Heart right ventricle (tissue), 16 donors: Measurements from ENCODE around the gene KRT1. TPM values are rescaled to one million over a fixed set of nuclear protein-coding genes. Genes with fewer than 3 reads are reported as not detected.

Source experiments
- ATAC-seq, 8 donors: fragments of 200-7000 bp; cut with Tn5 transposase; one replicate each; pipeline ENCODE4 v1.9.1; 2020; ENCODE audit warnings: mild to moderate bottlenecking in 8 of 8, moderate library complexity in 8 of 8, moderate number of reproducible peaks in 1 of 8
- DNase-seq, 2 donors: peaks; one replicate each; pipeline ENCODE4 v3.0.0-alpha.2; 2020
- H3K27ac ChIP-seq, 10 donors: fragments of 200-600 bp; sonication (generic) in 2 of 10; one replicate each; pipeline versions ENCODE4 v1.5.0 to v1.8.0; 2020 to 2022; ENCODE audit warnings: mild to moderate bottlenecking in 3 of 10
- H3K27me3 ChIP-seq, 7 donors: fragments of 200-600 bp; one replicate each; pipeline ENCODE4 v1.8.0; 2021 to 2022; ENCODE audit warnings: mild to moderate bottlenecking in 2 of 7
- H3K36me3 ChIP-seq, 9 donors: fragments of 200-600 bp; sonication (generic) in 1 of 9; one replicate each; pipeline versions ENCODE4 v1.5.0 to v1.8.0; 2020 to 2022; ENCODE audit warnings: mild to moderate bottlenecking in 2 of 9
- H3K4me1 ChIP-seq, 9 donors: fragments of 200-600 bp; sonication (generic) in 1 of 9; one replicate each; pipeline versions ENCODE4 v1.5.0 to v1.8.0; 2020 to 2022; ENCODE audit warnings: mild to moderate bottlenecking in 4 of 9
- H3K4me3 ChIP-seq, 10 donors: fragments of 200-600 bp; sonication (generic) in 2 of 10; one replicate each; pipeline versions ENCODE4 v1.5.0 to v1.8.0; 2020 to 2022; ENCODE audit warnings: mild to moderate bottlenecking in 7 of 10, moderate library complexity in 2 of 10
- H3K9me3 ChIP-seq, 11 donors: fragments of 200-600 bp in 10 of 11; sonication (generic) in 2 of 11; one replicate each; pipeline versions ENCODE4 v1.5.0 to v1.8.0; 2013 to 2022; ENCODE audit warnings: mild to moderate bottlenecking in 2 of 11, control low read depth in 1 of 11, moderate library complexity in 1 of 11
- CTCF ChIP-seq, 9 donors: fragments of 200-600 bp; sonication (generic) in 2 of 9; IDR thresholded peaks; one replicate each; pipeline versions ENCODE4 v1.5.0 to v1.8.0; 2021 to 2022; ENCODE audit warnings: antibody characterized with exemption in 9 of 9, mild to moderate bottlenecking in 5 of 9, moderate library complexity in 1 of 9
- WGBS, 2 donors: extraction: QIAGEN DNeasy Blood & Tissue Kit; methylation state at CpG; one replicate each; pipeline ENCODE4 v1.1.7; 2013; ENCODE audit warnings: inconsistent platforms in 1 of 2; 5-methylcytosine and 5-hydroxymethylcytosine counted together
- intact Hi-C, 10 donors: fragments of 100-400 bp; cut with DNase I; formaldehyde crosslinking; loops; one replicate each; pipeline versions ENCODE4 v1.11.1 to v1.14.2; 2022
- polyA plus RNA-seq, 2 donors: library from polyadenylated mRNA; stranded (reverse); fragments of 200-250 nt; gene quantifications; one replicate each; pipeline ENCODE4 v1.2.3, GENCODE V29; 2013
- total RNA-seq, 10 donors: library from RNA; stranded (reverse); fragmentation: NEBNext Ultra II Directional in 3 of 10; extraction: Animal tissue kit (Norgen Biotek cat#: 25700) in 3 of 10; gene quantifications; one replicate each; pipeline versions ENCODE4 v1.2.1 to v1.2.4, GENCODE V29; 2021 to 2023
- donor health status: Arrhythmogenic right ventricular cardiomyopathy.
- donor health status: ischemic (EF 13 %, LVEDD 7.1; RV severe dilation, severe dysfunction).
- donor health status: healthy with polysubstance abuse.
- donor health status: DM: no; HTN: yes; CAD: no.
- donor health status: DM: no; HTN: no; CAD: no.
- donor health status: ischemic (EF 25% LVEDD 6.9; RV normal size, moderate dysfunction).
- donor health status: ischemic (EF 25% LVEDD 5.7; RV mildly dilated, moderate dysfunction).
- donor health status: healthy.
- donor health status: DM: yes; HTN: yes; CAD: no.
- donor health status: Ischemic cardiomyopathy.
- donor health status: ischemic (EF 35%, LVEDD 5.7; RV mildly dilated, moderate dysfunction).
- donor health status: nonischemic (EF 11% LVEDD 7.7; RV severe dilation, severe dysfunction).
- donor health status: DM: yes; HTN: yes; CAD: no.
- donor health status: PGD.
- donor health status: ischemic (EF 29% LVEDD 5.4; RV normal size, mild dysfunction).
- donor health status: nonischemic (EF 23%, LVEDD 6.1; RV moderate dilation, normal function).

Gene KRT1
- total and polyA plus RNA-seq, 12 donors: not detected

GRCh38 chr12:52660934-52661499 lies 19.2 kb downstream of the KRT1 start:
- Histone ChIP-seq H3K36me3 (no peaks in the 10 kb centered on the region), H3K27ac (no peak overlapping the region), H3K9me3 (no peaks in the 10 kb centered on the region), H3K4me3 (no peak overlapping the region), H3K4me1 (peaks cover 0 to 7% (median 0%) of the 10 kb centered on the region in 9 donors), H3K27me3 (peaks cover 0 to 27% (median 9%) of the 10 kb centered on the region in 7 donors)
- TF ChIP-seq CTCF (IDR thresholded peaks at IDR 0.05): no peak
- intact Hi-C loops: loop anchor here in 4 of 10 donors (10.0 kb wide), 1 partner anchor 204 kb away; no protein-coding TSS in a partner anchor
- DNase-seq (no peak), ATAC-seq (no peak)
- 72 to 77% methylated on average over 3 of the region's 3 CpGs for WGBS, 2 donors

DNA sequence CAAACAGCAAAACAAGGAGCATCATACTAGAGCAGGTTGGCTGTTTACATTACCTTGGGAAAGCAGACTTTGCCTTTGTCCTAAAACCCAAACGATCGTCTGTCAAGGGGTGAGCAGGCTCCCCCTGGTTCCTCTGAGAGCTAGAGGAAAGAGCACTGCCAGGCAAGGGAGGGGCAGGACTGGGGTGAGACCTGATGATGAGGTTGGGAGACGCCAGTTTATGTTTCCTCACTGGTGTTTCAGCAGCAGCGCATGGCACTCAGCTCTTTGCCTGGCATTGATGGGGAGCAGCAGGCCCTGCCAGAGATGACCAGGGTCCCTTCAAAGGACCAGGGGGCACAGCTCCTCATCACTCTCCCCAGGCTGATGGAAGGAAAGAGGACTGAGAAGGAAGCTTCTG lies 20.3 kb downstream of the KRT1 start:
- Histone ChIP-seq H3K36me3 (no peaks in the 10 kb centered on the region), H3K27ac (no peak overlapping the region), H3K4me3 (no peak overlapping the region), H3K27me3 (peaks cover 0 to 24% (median 7%) of the 10 kb centered on the region in 7 donors), H3K4me1 (peaks cover 0 to 7% (median 4%) of the 10 kb centered on the region in 9 donors), H3K9me3 (no peaks in the 10 kb centered on the region)
- intact Hi-C loops: loop anchor here in 4 of 10 donors (10.0 kb wide), 1 partner anchor 205 kb away; no protein-coding TSS in a partner anchor
- WGBS, 2 donors: 78 to 87% methylated on average over 4 of the region's 4 CpGs
- DNase-seq: no peak
- no peak for TF ChIP-seq CTCF (IDR thresholded peaks at IDR 0.05)
- no peak for ATAC-seq

DNA sequence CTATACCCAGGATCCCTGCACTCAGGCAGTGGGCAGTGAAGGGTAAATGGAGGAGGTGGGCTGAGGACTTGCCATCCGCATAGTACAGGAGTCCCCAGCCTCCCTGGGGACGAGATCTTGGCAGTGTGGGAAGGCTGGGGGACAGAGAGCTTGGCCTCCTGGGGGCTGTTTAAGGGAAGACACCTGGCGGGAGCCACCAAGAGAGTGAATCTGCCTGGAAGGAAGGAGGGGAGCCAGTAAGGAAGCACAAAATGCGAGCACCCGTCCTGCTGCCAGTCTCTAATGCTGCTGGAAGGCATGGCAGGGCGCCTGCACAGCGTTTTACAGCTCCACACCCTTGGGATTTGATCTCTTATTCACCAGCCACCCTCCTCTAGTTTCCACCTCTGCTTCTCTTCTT lies 20.8 kb downstream of the KRT1 start:
- Histone ChIP-seq H3K27me3 (peaks cover 0 to 24% (median 1%) of the 10 kb centered on the region in 7 donors), H3K9me3 (no peaks in the 10 kb centered on the region), H3K27ac (no peak overlapping the region), H3K36me3 (no peaks in the 10 kb centered on the region), H3K4me3 (no peak overlapping the region), H3K4me1 (peaks cover 0 to 7% (median 4%) of the 10 kb centered on the region in 9 donors)
- intact Hi-C loops: no loop called here
- DNase-seq (no peak), ATAC-seq (no peak)
- WGBS, 2 donors: 64 to 69% methylated on average over 7 of the region's 7 CpGs
- no peak for TF ChIP-seq CTCF (IDR thresholded peaks at IDR 0.05)

- WGBS, 2 donors: 78 to 87% methylated on average over 4 of the region's 4 CpGs
- Histone ChIP-seq H3K27me3 (peaks cover 0 to 23% (median 0%) of the 10 kb centered on the region in 7 donors), H3K27ac (no peak overlapping the region), H3K36me3 (no peaks in the 10 kb centered on the region), H3K4me1 (peaks cover 0 to 7% (median 4%) of the 10 kb centered on the region in 9 donors), H3K9me3 (no peaks in the 10 kb centered on the region), H3K4me3 (no peak overlapping the region)
- DNase-seq (no peak), ATAC-seq (no peak)
- no peak for TF ChIP-seq CTCF (IDR thresholded peaks at IDR 0.05)
- intact Hi-C loops: no loop called here
These were observed 22.0 kb downstream of the KRT1 start for GRCh38 chr12:52658196-52658595.
